HFFc6 (cell line): ENCODE data around the gene INSL6. TPM values are rescaled to one million over a fixed set of nuclear protein-coding genes. Genes with fewer than 3 reads are reported as not detected.

ENCODE experiments used
- DNase-seq: peaks from one replicate; pipeline ENCODE4 v3.0.0-alpha.2; 2018
- H3K27ac Mint-ChIP-seq: 2 replicates; pipeline ENCODE4 v1.8.0; 2020; ENCODE audit warnings: mild to moderate bottlenecking, mixed read lengths
- H3K27me3 Mint-ChIP-seq: 2 replicates; pipeline ENCODE4 v1.8.0; 2021; ENCODE audit warnings: mild to moderate bottlenecking, moderate library complexity, mixed read lengths; ENCODE audit not compliant: insufficient read depth
- H3K36me3 Mint-ChIP-seq: 2 replicates; pipeline ENCODE4 v1.8.0; 2021; ENCODE audit warnings: low read depth, mixed read lengths
- H3K4me1 Mint-ChIP-seq: 2 replicates; pipeline ENCODE4 v1.8.0; 2020; ENCODE audit warnings: low read depth, mixed read lengths
- H3K4me3 Mint-ChIP-seq: 2 replicates; pipeline ENCODE4 v1.8.0; 2020; ENCODE audit warnings: mild to moderate bottlenecking, moderate library complexity, mixed read lengths
- H3K9me3 Mint-ChIP-seq: 2 replicates; pipeline ENCODE4 v1.8.0; 2020; ENCODE audit warnings: mild to moderate bottlenecking, mixed read lengths
- long read RNA-seq: library from polyadenylated mRNA; unstranded; transcript quantifications from one replicate; pipeline ENCODE4 v2.0.0, GENCODE V29; 2019
- total RNA-seq, 6 experiments: library from RNA; stranded (reverse); fragmentation: NEBNext Ultra II Directional; extraction: Animal tissue kit (Norgen Biotek cat#: 25700); gene quantifications; 2 replicates in 1 of 6; 3 replicates in 5 of 6; pipeline ENCODE4 v1.2.3, GENCODE V29; 2021
- TF ChIP-seq, protein P1 (sequence below): fragments of 200-600 bp; sonication (generic); IDR thresholded peaks from 2 replicates; pipeline ENCODE4 v1.5.0; 2021; ENCODE audit warnings: antibody characterized with exemption, mild to moderate bottlenecking

Gene INSL6, protein sequence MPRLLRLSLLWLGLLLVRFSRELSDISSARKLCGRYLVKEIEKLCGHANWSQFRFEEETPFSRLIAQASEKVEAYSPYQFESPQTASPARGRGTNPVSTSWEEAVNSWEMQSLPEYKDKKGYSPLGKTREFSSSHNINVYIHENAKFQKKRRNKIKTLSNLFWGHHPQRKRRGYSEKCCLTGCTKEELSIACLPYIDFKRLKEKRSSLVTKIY
- total RNA-seq: not detected
- long read RNA-seq, partial matches to known transcripts: 0 of 1 reads
- long read RNA-seq, other reads (novel, unspliced or antisense): 1 of 1 reads

GRCh38 chr9:5185220-5185840, at the start of gene INSL6:
INSL6 (minus strand) TSS chr9:5185639; CDS start chr9:5185602, 37 bp downstream.
- DNase-seq: no peak
- Mint-ChIP-seq H3K27ac (no peak within 1 kb of the TSS), H3K4me1 (no peaks in the 10 kb centered on the region), H3K36me3 (no peaks in the 10 kb centered on the region), H3K9me3 (peaks cover 5% of the 10 kb centered on the region; the same call in 1 of the 2 replicates), H3K4me3 (no peak within 1 kb of the TSS; the same call in 1 of the 2 replicates), H3K27me3 (peaks cover 11% of the 10 kb centered on the region)
- TF ChIP-seq, protein P1, sequence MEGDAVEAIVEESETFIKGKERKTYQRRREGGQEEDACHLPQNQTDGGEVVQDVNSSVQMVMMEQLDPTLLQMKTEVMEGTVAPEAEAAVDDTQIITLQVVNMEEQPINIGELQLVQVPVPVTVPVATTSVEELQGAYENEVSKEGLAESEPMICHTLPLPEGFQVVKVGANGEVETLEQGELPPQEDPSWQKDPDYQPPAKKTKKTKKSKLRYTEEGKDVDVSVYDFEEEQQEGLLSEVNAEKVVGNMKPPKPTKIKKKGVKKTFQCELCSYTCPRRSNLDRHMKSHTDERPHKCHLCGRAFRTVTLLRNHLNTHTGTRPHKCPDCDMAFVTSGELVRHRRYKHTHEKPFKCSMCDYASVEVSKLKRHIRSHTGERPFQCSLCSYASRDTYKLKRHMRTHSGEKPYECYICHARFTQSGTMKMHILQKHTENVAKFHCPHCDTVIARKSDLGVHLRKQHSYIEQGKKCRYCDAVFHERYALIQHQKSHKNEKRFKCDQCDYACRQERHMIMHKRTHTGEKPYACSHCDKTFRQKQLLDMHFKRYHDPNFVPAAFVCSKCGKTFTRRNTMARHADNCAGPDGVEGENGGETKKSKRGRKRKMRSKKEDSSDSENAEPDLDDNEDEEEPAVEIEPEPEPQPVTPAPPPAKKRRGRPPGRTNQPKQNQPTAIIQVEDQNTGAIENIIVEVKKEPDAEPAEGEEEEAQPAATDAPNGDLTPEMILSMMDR: no peak

DNA sequence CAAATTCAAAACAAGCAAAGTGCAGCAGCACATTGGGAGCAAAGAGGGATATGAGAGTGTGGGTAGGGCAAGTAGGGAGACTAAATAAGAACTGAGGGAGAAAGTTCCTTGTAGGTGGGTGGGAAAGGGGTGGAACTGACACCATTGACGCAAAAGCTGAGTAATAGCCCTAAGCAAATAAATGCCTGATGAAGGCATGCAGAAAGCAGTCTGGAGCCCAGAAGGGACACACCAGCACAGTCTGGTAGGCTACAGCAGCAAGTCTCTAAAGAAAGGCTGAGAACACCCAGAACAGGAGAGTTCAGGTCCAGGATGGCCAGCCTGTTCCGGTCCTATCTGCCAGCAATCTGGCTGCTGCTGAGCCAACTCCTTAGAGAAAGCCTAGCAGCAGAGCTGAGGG, 45.8 kb upstream of the INSL6 start, which contains the start of gene INSL4:
INSL4 (plus strand) TSS at position 208 of the 400 bp plus-strand sequence; CDS start at position 313, 105 bp downstream.
- peaks cover 12% of the 10 kb centered on the region for H3K27me3 Mint-ChIP-seq
- TF ChIP-seq, protein P1: no peak
- H3K36me3 Mint-ChIP-seq: no peaks in the 10 kb centered on the region
- H3K4me1 Mint-ChIP-seq: 0 out of 2 replicates have a peak, but pooled peaks cover 4% of the 10 kb centered on the region
- DNase-seq: peak; percentile 17
- H3K27ac Mint-ChIP-seq: no peak within 1 kb of the TSS
- H3K4me3 Mint-ChIP-seq: no peak within 1 kb of the TSS
- no peaks in the 10 kb centered on the region for H3K9me3 Mint-ChIP-seq

DNA sequence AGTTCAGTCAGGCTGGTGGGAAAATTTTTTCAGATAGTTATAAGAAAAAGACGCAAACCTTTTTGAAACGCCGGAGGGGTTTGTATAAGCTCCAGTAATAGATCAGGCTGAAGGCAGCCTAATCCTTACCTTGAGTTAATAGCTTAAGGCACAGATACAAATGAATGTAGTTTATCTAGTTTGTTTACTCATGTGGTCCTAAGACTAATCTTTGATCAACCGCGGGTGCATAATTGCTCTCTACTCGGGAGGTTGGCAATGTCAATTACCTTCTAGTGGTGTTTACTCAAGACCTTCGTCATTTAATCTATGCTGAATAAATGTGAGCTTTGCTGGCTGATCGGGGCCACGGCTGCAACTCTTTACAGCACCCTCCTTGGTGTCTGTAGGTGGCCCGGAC, 45.1 kb upstream of the INSL6 start:
- H3K27ac Mint-ChIP-seq: no peak overlapping the region
- TF ChIP-seq, protein P1: no peak
- no peaks in the 10 kb centered on the region for H3K36me3 Mint-ChIP-seq
- H3K4me1 Mint-ChIP-seq: 0 out of 2 replicates have a peak, but pooled peaks cover 4% of the 10 kb centered on the region
- no peak for DNase-seq
- H3K9me3 Mint-ChIP-seq: 0 out of 2 replicates have a peak, but pooled peaks cover 4% of the 10 kb centered on the region
- H3K27me3 Mint-ChIP-seq: peaks cover 11% of the 10 kb centered on the region
- no peak overlapping the region for H3K4me3 Mint-ChIP-seq

- peaks cover 8% of the 10 kb centered on the region; the same call in 1 of the 2 replicates for H3K27me3 Mint-ChIP-seq
- no peak for DNase-seq
- H3K9me3 Mint-ChIP-seq: no peaks in the 10 kb centered on the region
- H3K36me3 Mint-ChIP-seq: no peaks in the 10 kb centered on the region
- TF ChIP-seq, protein P1: no peak
- H3K27ac Mint-ChIP-seq: no peak overlapping the region
- H3K4me1 Mint-ChIP-seq: no peaks in the 10 kb centered on the region
- H3K4me3 Mint-ChIP-seq: no peak overlapping the region
Measured at GRCh38 chr9:5205071-5205470, 19.6 kb upstream of the INSL6 start.

GRCh38 chr9:5195463-5195862, 10.0 kb upstream of the INSL6 start:
- no peak for DNase-seq
- H3K27me3 Mint-ChIP-seq: peaks cover 9% of the 10 kb centered on the region
- no peaks in the 10 kb centered on the region for H3K4me1 Mint-ChIP-seq
- H3K36me3 Mint-ChIP-seq: no peaks in the 10 kb centered on the region
- H3K4me3 Mint-ChIP-seq: no peak overlapping the region
- H3K27ac Mint-ChIP-seq: no peak overlapping the region
- TF ChIP-seq, protein P1: no peak
- H3K9me3 Mint-ChIP-seq: no peaks in the 10 kb centered on the region
